ENCODE measurements around the gene ATP10B.

- TF ChIP-seq CTCF (IDR thresholded peaks at IDR 0.05; ENCODE audit: low read length) (no peak), EZH2 (IDR thresholded peaks at IDR 0.05; ENCODE audit: borderline replicate concordance, low read length) (no peak)
Observed at GRCh38 chr5:160837749-160838593, 14.0 kb downstream of the ATP10B start.
